Omental fat pad (tissue), 4 donors: Measurements from ENCODE around the gene SPNS1. TPM values are rescaled to one million over a fixed set of nuclear protein-coding genes. Genes with fewer than 3 reads are reported as not detected.
"Not testable (repeated sequence)": the region's sequence is repeated elsewhere in the genome, so short reads cannot be mapped to it uniquely, and the experiment has no call there.

Experiments used
- ATAC-seq: fragments of 150-250 bp; one replicate; pipeline ENCODE4 v1.9.1; 2016; ENCODE audit warnings: mild to moderate bottlenecking, moderate library complexity; ENCODE audit not compliant: low FRiP score
- DNase-seq: peaks from one replicate; pipeline ENCODE4 v3.0.0-alpha.2; 2019; ENCODE audit warnings: low spot score
- CTCF ChIP-seq, 3 donors: fragments of 450-650 bp; IDR thresholded peaks; one replicate each; pipeline ENCODE4 v1.5.1; 2016 to 2017; ENCODE audit warnings: antibody characterized with exemption in 3 of 3, mild to moderate bottlenecking in 3 of 3, moderate library complexity in 2 of 3
- total RNA-seq, 4 donors: library from RNA; depleted of rRNA; stranded (reverse); fragments of >200 nt; gene quantifications; one replicate each; pipeline ENCODE4 v1.1.0, GENCODE V29; 2016

SPNS1 gene
- total RNA-seq, 4 donors from 2014 or later = 16.3 to 21.0 (median 18.5) TPM

DNA sequence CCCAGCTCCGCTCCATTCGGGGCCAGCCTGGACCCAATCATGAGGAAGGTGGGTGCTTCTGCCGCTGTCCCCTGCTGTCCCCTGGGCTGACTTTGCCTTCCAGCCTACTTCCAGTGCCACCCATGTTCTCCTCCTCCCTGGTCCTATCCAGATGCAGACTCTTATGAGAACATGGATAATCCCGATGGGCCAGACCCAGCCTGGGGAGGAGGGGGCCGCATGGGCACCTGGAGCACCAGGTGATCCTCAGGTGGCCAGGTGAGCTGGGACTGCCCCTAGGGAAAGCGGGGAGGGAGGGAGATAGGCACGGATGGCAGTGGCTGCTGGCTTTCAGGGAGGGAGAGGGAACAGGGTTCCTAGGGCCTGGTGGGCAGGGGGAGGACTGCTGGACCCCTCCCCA, 35.9 kb upstream of the SPNS1 start:
- ATAC-seq = no peak
- TF ChIP-seq CTCF (IDR thresholded peaks at IDR 0.05) = no peak
- DNase-seq = no peak

GRCh38 chr16:28939825-28940224, 34.8 kb upstream of the SPNS1 start:
- ATAC-seq, DNase-seq: not testable (repeated sequence)

DNA sequence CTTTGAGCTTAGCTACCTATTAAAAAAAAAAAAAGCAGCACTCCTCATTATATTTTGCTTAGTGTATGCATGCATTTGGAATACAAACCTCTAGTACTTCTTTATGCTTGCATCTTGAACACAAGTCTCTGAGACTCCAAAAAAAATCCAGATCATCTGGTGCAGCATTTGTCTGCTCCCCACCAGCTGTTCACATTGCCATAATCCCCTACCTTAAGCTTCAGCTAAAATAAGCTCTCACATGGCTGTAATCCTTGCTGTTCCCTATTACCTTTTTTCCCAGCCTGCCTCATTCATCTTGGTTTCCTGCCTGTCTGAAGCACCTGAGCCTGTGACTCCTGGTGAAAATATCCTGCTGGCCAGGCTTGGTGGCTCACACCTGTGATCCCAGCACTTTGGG, 31.3 kb upstream of the SPNS1 start:
- DNase-seq = no peak
- TF ChIP-seq CTCF (IDR thresholded peaks at IDR 0.05) = no peak
- ATAC-seq = no peak

DNA sequence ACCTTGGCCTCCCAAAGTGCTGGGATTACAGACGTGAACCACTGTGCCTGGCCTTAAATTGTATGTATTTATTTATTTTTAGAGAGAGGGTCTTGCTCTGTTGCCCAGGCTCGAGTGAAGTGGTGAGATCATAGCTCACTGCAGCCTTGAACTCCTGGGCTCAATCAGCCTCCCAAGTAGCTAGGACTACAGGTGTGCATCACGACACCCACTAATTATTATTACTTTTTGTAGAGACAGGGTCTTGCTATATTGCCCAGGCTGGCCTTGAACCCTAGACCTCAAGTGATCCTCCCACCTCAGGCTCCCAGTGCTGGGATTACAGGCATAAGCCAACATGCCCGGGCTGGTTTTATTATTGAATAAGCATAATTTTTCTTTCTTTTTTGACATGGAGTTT, 27.9 kb upstream of the SPNS1 start:
- TF ChIP-seq CTCF (IDR thresholded peaks at IDR 0.05) = no peak
- ATAC-seq (no peak), DNase-seq (no peak)

GRCh38 chr16:28950648-28951409, 23.7 kb upstream of the SPNS1 start, which contains the start of gene NFATC2IP:
TSS of gene NFATC2IP (plus strand) at chr16:28950937. CDS start at chr16:28951012, 75 bp downstream.
- peak; percentile 96 for DNase-seq
- TF ChIP-seq CTCF (IDR thresholded peaks at IDR 0.05) = no peak
- ATAC-seq = peak; percentile 99

DNA sequence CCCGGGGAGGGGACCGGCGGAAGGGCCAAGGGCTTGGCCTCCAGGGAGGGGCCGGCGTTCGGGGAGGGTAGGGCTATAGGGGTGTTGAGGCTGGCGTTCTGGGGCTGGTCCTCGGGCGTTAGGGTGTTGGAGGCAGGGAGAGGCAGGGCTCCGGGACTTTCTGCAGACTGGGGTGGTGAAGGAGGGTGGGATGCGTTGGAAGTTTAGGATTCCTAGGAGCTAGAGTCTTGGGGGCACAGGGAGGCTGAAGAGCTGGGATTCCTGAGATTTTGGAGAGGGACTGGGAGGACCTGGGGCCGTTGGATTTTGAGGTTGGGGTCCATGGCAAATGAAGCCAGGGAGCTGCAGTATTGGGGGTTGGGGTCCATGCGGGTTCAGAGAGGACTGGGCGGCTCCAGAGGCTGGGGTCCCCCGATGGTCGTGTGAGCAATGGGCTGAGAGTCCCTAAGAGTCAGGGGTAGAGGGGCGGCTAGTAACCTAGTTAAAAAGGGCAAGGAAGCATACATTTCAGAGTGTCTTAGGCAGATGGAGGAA, 23.1 kb upstream of the SPNS1 start:
- peak; percentile 17 for ATAC-seq
- no peak for DNase-seq
- no peak for TF ChIP-seq CTCF (IDR thresholded peaks at IDR 0.05)

DNA sequence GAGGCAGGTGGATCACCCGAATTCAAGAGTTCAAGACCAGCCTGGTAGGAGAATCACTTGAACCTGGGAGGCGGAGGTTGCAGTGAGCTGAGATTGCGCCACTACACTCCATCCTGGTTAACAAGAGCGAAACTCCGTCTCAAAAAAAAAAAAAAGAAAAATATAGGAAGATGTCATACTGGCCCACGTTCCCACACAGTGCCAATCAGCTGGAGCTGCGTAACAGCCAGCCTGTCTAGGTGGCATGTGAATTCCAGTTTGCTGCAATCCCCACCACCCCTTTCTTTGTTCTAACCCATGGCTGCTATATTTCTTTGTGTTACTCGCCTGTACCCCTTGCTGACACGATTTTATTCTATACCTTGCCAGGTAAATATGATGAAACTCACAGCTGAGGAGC, 16.4 kb upstream of the SPNS1 start:
- no peak for TF ChIP-seq CTCF (IDR thresholded peaks at IDR 0.05)
- ATAC-seq (no peak), DNase-seq (no peak)
